Smooth muscle cell (in vitro differentiated cells): ENCODE results near the gene ZCCHC24. TPM values are rescaled to one million over a fixed set of nuclear protein-coding genes. Genes with fewer than 3 reads are reported as not detected.

Experiments used
- DNase-seq: peaks from one replicate; lab custom pipeline; 2025; ENCODE audit not compliant: unreplicated experiment; lab: John Stamatoyannopoulos, UW
- H2AFZ ChIP-seq: fragments of 200-600 bp; sonication (generic); 2 replicates; pipeline ENCODE4 v1.6.0; 2016; ENCODE audit warnings: antibody characterized with exemption, low read depth, mild to moderate bottlenecking
- H3F3A ChIP-seq: fragments of 200-600 bp; sonication (generic); 2 replicates; pipeline ENCODE4 v1.6.0; 2017; ENCODE audit warnings: antibody characterized with exemption, low read depth
- H3K27ac ChIP-seq: fragments of 200-600 bp; sonication (generic); 2 replicates; pipeline ENCODE4 v1.5.1; 2016; ENCODE audit warnings: low read depth, mild to moderate bottlenecking
- H3K27me3 ChIP-seq: fragments of 200-600 bp; sonication (generic); 2 replicates; pipeline ENCODE4 v1.6.1; 2016; ENCODE audit warnings: low read depth, mild to moderate bottlenecking
- H3K36me3 ChIP-seq: fragments of 200-600 bp; sonication (generic); 2 replicates; pipeline ENCODE4 v1.5.1; 2016; ENCODE audit warnings: low read depth
- H3K4me1 ChIP-seq: fragments of 200-600 bp; sonication (generic); 2 replicates; pipeline ENCODE4 v1.5.1; 2016; ENCODE audit warnings: low read depth
- H3K4me2 ChIP-seq: fragments of 200-600 bp; sonication (generic); 2 replicates; pipeline ENCODE4 v1.6.0; 2016; ENCODE audit warnings: mild to moderate bottlenecking
- H3K4me3 ChIP-seq: fragments of 200-600 bp; sonication (generic); 2 replicates; pipeline ENCODE4 v1.5.1; 2016; ENCODE audit warnings: mild to moderate bottlenecking
- H3K79me2 ChIP-seq: fragments of 200-600 bp; sonication (generic); 2 replicates; pipeline ENCODE4 v1.6.0; 2016; ENCODE audit warnings: low read depth, mild to moderate bottlenecking
- H3K9ac ChIP-seq: fragments of 200-600 bp; sonication (generic); 2 replicates; pipeline ENCODE4 v1.6.0; 2016; ENCODE audit warnings: low read depth
- H3K9me3 ChIP-seq: fragments of 200-600 bp; sonication (generic); replicated peaks from 2 replicates; pipeline ENCODE4 v1.5.1; 2016; ENCODE audit warnings: low read depth
- H4K20me1 ChIP-seq: fragments of 200-600 bp; sonication (generic); 2 replicates; pipeline ENCODE4 v1.6.0; 2016; ENCODE audit warnings: low read depth
- WGBS: methylation state at CpG from one replicate; pipeline ENCODE4 v1.1.7; 2016; ENCODE audit warnings: low lambda C conversion rate; 5-methylcytosine and 5-hydroxymethylcytosine counted together
- polyA plus RNA-seq: library from polyadenylated mRNA; unstranded; fragments of >200 nt; fragmentation: Nextera tagmentation; extraction: Ambion mirVana; gene quantifications from 2 replicates; pipeline ENCODE4 v1.2.1, GENCODE V29; 2016
- total RNA-seq: library from RNA; depleted of rRNA; stranded (reverse); fragments of >200 nt; gene quantifications from 2 replicates; pipeline ENCODE4 v1.2.3, GENCODE V29; 2014
- TF ChIP-seq, protein P1 (sequence below): fragments of 200-600 bp; sonication (generic); IDR thresholded peaks from 2 replicates; pipeline ENCODE4 v1.5.1; 2017; ENCODE audit warnings: borderline replicate concordance, mild to moderate bottlenecking, antibody characterized with exemption; ENCODE audit not compliant: insufficient read depth, poor library complexity, severe bottlenecking

The ZCCHC24 gene
- total and polyA plus RNA-seq, 2 experiments from 2014 or later: 21.9 to 52.1 TPM

DNA sequence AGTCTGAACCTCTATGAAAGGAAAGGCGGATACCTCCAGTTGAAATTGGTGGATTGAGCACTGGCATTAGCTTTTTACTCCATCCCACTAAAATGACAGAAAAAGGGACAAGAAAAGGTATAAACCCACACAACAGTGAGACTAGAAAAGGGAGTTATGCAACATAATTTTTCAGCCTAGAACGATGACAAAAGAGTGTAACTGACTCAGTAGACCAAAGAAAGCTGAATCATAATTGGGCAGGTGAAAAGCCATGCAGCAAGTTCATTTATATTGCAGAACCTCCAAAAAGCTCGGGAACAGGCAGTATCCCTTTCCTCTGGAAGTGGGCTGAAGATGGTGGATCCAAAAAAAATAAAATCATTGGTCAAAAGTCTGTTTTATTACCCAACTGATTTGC, 30.5 kb upstream of the ZCCHC24 start:
- Histone ChIP-seq H4K20me1 (no peaks in the 10 kb centered on the region), H3K79me2 (no peaks in the 10 kb centered on the region), H2AFZ (no peak overlapping the region), H3F3A (no peaks in the 10 kb centered on the region), H3K36me3 (no peaks in the 10 kb centered on the region), H3K4me3 (no peak overlapping the region), H3K4me2 (no peak overlapping the region), H3K9ac (no peak overlapping the region), H3K9me3 (no peaks in the 10 kb centered on the region), H3K27ac (no peak overlapping the region), H3K27me3 (no peaks in the 10 kb centered on the region), H3K4me1 (no peaks in the 10 kb centered on the region)
- WGBS: 93% methylated on average over 3 of the region's 3 CpGs
- DNase-seq: no peak
- TF ChIP-seq, protein P1, sequence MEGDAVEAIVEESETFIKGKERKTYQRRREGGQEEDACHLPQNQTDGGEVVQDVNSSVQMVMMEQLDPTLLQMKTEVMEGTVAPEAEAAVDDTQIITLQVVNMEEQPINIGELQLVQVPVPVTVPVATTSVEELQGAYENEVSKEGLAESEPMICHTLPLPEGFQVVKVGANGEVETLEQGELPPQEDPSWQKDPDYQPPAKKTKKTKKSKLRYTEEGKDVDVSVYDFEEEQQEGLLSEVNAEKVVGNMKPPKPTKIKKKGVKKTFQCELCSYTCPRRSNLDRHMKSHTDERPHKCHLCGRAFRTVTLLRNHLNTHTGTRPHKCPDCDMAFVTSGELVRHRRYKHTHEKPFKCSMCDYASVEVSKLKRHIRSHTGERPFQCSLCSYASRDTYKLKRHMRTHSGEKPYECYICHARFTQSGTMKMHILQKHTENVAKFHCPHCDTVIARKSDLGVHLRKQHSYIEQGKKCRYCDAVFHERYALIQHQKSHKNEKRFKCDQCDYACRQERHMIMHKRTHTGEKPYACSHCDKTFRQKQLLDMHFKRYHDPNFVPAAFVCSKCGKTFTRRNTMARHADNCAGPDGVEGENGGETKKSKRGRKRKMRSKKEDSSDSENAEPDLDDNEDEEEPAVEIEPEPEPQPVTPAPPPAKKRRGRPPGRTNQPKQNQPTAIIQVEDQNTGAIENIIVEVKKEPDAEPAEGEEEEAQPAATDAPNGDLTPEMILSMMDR: no peak

DNA sequence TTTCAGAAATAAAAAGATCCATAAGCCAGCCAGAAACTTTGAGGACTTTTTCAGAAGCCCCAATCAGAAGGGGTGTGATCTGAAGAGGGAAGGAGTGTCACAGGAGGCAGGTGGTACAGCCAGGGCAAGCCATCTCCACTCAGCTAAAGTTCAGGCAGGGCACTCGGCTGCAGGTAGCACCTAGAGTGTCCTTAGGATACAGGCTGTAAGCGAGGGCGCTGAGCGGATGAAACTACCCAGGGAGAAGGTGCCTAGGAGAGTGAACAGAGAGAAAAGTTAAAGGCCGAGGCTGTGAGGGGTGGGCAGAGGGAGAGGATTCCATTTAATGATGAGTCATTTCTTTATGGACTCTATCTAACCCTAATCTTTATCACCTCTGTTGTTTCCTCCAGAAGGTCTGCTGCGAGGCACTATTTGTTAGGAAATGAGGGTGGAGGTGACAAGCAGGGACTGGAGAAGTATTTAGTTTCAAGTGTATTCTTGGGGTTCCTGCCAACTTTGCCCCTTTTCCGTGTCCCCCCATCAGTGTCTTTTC, 29.8 kb upstream of the ZCCHC24 start:
- Histone ChIP-seq H3K9ac (no peak overlapping the region), H3K4me1 (no peaks in the 10 kb centered on the region), H3K4me3 (no peak overlapping the region), H3K9me3 (no peaks in the 10 kb centered on the region), H3K27me3 (no peaks in the 10 kb centered on the region), H3K27ac (no peak overlapping the region), H3K4me2 (no peak overlapping the region), H3F3A (no peaks in the 10 kb centered on the region), H3K36me3 (no peaks in the 10 kb centered on the region), H3K79me2 (no peaks in the 10 kb centered on the region), H4K20me1 (no peaks in the 10 kb centered on the region), H2AFZ (no peak overlapping the region)
- DNase-seq: no peak
- TF ChIP-seq, protein P1: no peak
- 80% methylated on average over 7 of the region's 7 CpGs for WGBS

DNA sequence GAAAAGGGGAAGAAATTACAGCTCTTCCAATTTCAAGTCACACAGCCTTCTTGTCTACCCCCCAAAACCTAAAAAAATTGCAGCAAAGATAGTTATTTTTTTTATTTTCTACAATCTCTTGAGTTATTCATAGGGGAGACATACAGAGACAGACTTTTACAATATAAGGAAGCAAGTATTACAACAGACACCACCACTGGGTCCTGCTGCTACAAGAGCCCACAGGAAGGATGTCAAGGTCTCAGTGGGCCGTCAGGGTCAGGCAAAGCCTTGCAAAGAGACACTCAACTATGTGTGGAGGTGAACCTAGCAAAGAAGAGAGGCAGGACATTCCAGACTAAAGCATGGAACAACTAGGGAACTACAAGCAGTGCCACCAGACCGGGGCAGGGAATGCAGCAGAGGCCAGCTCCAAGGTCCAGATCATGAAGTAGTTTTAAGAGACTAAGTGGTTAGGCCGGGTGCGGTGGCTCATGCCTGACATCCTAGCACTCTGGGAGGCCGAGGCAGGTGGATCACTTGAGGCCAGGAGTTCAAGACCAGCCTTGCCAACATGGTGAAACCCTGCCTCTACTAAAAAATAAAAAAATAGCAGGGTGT, 28.2 kb upstream of the ZCCHC24 start:
- Histone ChIP-seq H4K20me1 (no peaks in the 10 kb centered on the region), H3K9me3 (no peaks in the 10 kb centered on the region), H3K36me3 (no peaks in the 10 kb centered on the region), H3K4me3 (no peak overlapping the region), H3F3A (no peaks in the 10 kb centered on the region), H3K9ac (no peak overlapping the region), H3K79me2 (no peaks in the 10 kb centered on the region), H3K4me2 (no peak overlapping the region), H3K4me1 (no peaks in the 10 kb centered on the region), H3K27me3 (no peaks in the 10 kb centered on the region), H3K27ac (no peak overlapping the region), H2AFZ (no peak overlapping the region)
- no peak for DNase-seq
- 93% methylated on average over 5 of the region's 5 CpGs for WGBS
- TF ChIP-seq, protein P1: no peak

DNA sequence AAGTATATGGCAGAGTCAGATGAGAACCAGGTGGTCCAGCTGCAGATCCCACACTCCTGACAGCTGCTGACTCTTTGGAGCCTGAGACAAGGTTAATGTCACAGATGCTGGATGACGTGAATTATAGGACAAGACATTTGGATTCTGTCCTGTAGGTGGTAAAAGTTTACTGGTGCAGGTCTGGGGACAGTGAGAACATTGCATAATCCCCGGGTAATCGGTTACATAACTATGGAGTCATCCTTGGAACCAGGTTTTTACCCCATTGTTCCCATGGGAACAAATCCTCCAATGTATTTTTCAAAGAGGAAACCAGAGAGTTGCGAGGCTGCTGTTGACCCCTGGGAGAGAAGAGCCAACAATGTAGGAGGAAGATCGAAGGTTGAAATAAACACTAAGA, 27.5 kb upstream of the ZCCHC24 start:
- TF ChIP-seq, protein P1: no peak
- H3K4me2 ChIP-seq: no peak overlapping the region
- no peaks in the 10 kb centered on the region for H3F3A ChIP-seq
- no peak overlapping the region for H3K9ac ChIP-seq
- H2AFZ ChIP-seq: no peak overlapping the region
- H3K27ac ChIP-seq: no peak overlapping the region
- no peaks in the 10 kb centered on the region for H4K20me1 ChIP-seq
- 76% methylated on average over 5 of the region's 5 CpGs for WGBS
- DNase-seq: no peak
- no peaks in the 10 kb centered on the region for H3K79me2 ChIP-seq
- H3K4me1 ChIP-seq: no peaks in the 10 kb centered on the region
- no peaks in the 10 kb centered on the region for H3K27me3 ChIP-seq
- H3K36me3 ChIP-seq: no peaks in the 10 kb centered on the region
- no peaks in the 10 kb centered on the region for H3K9me3 ChIP-seq
- H3K4me3 ChIP-seq: no peak overlapping the region
